Measurements from ENCODE around the gene DNAJB6.

GRCh38 chr7:157383868-157384267 lies 47.1 kb downstream of the DNAJB6 start:
- no peak for TF ChIP-seq NFIC (IDR thresholded peaks at IDR 0.05)
- TF ChIP-seq MAX (IDR thresholded peaks at IDR 0.05) = no peak
- no peak for TF ChIP-seq TCF12 (IDR thresholded peaks at IDR 0.05; ENCODE audit: low read depth)
- no peak for TF ChIP-seq TAF1 (IDR thresholded peaks at IDR 0.05; ENCODE audit: low read depth)
- no peak for TF ChIP-seq EP300 (IDR thresholded peaks at IDR 0.05; ENCODE audit: borderline replicate concordance)
- TF ChIP-seq, protein P1, sequence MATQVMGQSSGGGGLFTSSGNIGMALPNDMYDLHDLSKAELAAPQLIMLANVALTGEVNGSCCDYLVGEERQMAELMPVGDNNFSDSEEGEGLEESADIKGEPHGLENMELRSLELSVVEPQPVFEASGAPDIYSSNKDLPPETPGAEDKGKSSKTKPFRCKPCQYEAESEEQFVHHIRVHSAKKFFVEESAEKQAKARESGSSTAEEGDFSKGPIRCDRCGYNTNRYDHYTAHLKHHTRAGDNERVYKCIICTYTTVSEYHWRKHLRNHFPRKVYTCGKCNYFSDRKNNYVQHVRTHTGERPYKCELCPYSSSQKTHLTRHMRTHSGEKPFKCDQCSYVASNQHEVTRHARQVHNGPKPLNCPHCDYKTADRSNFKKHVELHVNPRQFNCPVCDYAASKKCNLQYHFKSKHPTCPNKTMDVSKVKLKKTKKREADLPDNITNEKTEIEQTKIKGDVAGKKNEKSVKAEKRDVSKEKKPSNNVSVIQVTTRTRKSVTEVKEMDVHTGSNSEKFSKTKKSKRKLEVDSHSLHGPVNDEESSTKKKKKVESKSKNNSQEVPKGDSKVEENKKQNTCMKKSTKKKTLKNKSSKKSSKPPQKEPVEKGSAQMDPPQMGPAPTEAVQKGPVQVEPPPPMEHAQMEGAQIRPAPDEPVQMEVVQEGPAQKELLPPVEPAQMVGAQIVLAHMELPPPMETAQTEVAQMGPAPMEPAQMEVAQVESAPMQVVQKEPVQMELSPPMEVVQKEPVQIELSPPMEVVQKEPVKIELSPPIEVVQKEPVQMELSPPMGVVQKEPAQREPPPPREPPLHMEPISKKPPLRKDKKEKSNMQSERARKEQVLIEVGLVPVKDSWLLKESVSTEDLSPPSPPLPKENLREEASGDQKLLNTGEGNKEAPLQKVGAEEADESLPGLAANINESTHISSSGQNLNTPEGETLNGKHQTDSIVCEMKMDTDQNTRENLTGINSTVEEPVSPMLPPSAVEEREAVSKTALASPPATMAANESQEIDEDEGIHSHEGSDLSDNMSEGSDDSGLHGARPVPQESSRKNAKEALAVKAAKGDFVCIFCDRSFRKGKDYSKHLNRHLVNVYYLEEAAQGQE (IDR thresholded peaks at IDR 0.05; ENCODE audit: low read depth) = no peak
- no peak for TF ChIP-seq EGR1 (IDR thresholded peaks at IDR 0.05)
- TF ChIP-seq CEBPB (IDR thresholded peaks at IDR 0.05) = no peak
- TF ChIP-seq YY1 (IDR thresholded peaks at IDR 0.05; ENCODE audit: low read depth) = no peak
